Stimulated activated CD4-positive, alpha-beta T cell treated with anti-CD3 and anti-CD28 coated beads, TNF-alpha, amount 100 ng/mL, for 4 hours (primary cell): Measurements from ENCODE around the gene DNAJC21.
A peak's percentile ranks its signal among the peaks of the same experiment; 100 is the strongest.
"Not testable (repeated sequence)": the region's sequence is repeated elsewhere in the genome, so short reads cannot be mapped to it uniquely, and the experiment has no call there.

Experiments
- DNase-seq, 3 experiments: peaks; one replicate each; pipeline ENCODE4 v3.0.0-alpha.2; 2020; ENCODE audit warnings: low read depth in 3 of 3

The DNAJC21 gene

GRCh38 chr5:34923256-34923655 lies 6.1 kb upstream of the DNAJC21 start:
- DNase-seq, result not testable (repeated sequence)

GRCh38 chr5:34923694-34924461 lies 5.5 kb upstream of the DNAJC21 start:
- peak in 1 of 3 experiments; percentile 17 for DNase-seq

GRCh38 chr5:34924462-34924765 lies 4.9 kb upstream of the DNAJC21 start:
- no peak for DNase-seq

GRCh38 chr5:34926318-34926888 lies 3.0 kb upstream of the DNAJC21 start:
- no peak for DNase-seq

- DNase-seq, result no peak
Measured at GRCh38 chr5:34927785-34928184, 1.6 kb upstream of the DNAJC21 start.

- DNase-seq, result no peak
Measured at GRCh38 chr5:34928267-34928666, 1.1 kb upstream of the DNAJC21 start.

GRCh38 chr5:34929720-34930461 lies 532 bp downstream of the DNAJC21 start:
- DNase-seq, result peak; percentile 55 to 65 (median 57)

GRCh38 chr5:34930462-34930844 lies 1.1 kb downstream of the DNAJC21 start:
- DNase-seq, result no peak

GRCh38 chr5:34930870-34931269 lies 1.5 kb downstream of the DNAJC21 start:
- DNase-seq, result no peak

GRCh38 chr5:34932947-34933346 lies 3.6 kb downstream of the DNAJC21 start:
- DNase-seq, result no peak

GRCh38 chr5:34941936-34942335 lies 12.6 kb downstream of the DNAJC21 start:
- no peak for DNase-seq

- DNase-seq, result no peak
Measured at GRCh38 chr5:34944044-34944443, 14.7 kb downstream of the DNAJC21 start.

GRCh38 chr5:34944460-34945047 lies 15.2 kb downstream of the DNAJC21 start:
- DNase-seq, result no peak

- DNase-seq, result no peak
Measured at GRCh38 chr5:34957321-34957720, 28.0 kb downstream of the DNAJC21 start.

- no peak for DNase-seq
Measured at GRCh38 chr5:34957857-34958690, 28.7 kb downstream of the DNAJC21 start.

GRCh38 chr5:34959323-34959722 lies 30.0 kb downstream of the DNAJC21 start:
- DNase-seq, result no peak

- DNase-seq, result no peak
Measured at GRCh38 chr5:34967540-34967939, 38.2 kb downstream of the DNAJC21 start.

- DNase-seq, result no peak
Measured at GRCh38 chr5:34968258-34968657, 38.9 kb downstream of the DNAJC21 start.

- DNase-seq, result no peak
Measured at GRCh38 chr5:34970552-34970951, 41.2 kb downstream of the DNAJC21 start.

GRCh38 chr5:34971655-34972054 lies 42.3 kb downstream of the DNAJC21 start:
- DNase-seq, result not testable (repeated sequence)

- DNase-seq, result no peak
Measured at GRCh38 chr5:34976347-34976746, 47.0 kb downstream of the DNAJC21 start.
